Measurements from ENCODE around the gene CBLB.

Gene CBLB

GRCh38 chr3:105869861-105870755 is 1.3 kb upstream of the CBLB start:
- DNase-seq, result no peak

- no peak for DNase-seq
These were observed 670 bp upstream of the CBLB start for GRCh38 chr3:105869531-105869833.

- DNase-seq, result no peak
These were observed 426 bp downstream of the CBLB start for GRCh38 chr3:105868431-105868741.

GRCh38 chr3:105867712-105868430 is 941 bp downstream of the CBLB start:
- no peak for DNase-seq

GRCh38 chr3:105866656-105867653 is 1.9 kb downstream of the CBLB start:
- DNase-seq, result no peak

- no peak for DNase-seq
These were observed 2.9 kb downstream of the CBLB start for GRCh38 chr3:105865867-105866350.

- no peak for DNase-seq
These were observed 3.7 kb downstream of the CBLB start for GRCh38 chr3:105865016-105865623.

- no peak for DNase-seq
These were observed 4.6 kb downstream of the CBLB start for GRCh38 chr3:105864212-105864611.

- DNase-seq, result no peak
These were observed 5.2 kb downstream of the CBLB start for GRCh38 chr3:105863608-105864007.

GRCh38 chr3:105862217-105862616 is 6.6 kb downstream of the CBLB start:
- no peak for DNase-seq

GRCh38 chr3:105860641-105861040 is 8.2 kb downstream of the CBLB start:
- no peak for DNase-seq

- DNase-seq, result no peak
These were observed 10.8 kb downstream of the CBLB start for GRCh38 chr3:105858017-105858416.

- DNase-seq, result no peak
These were observed 11.2 kb downstream of the CBLB start for GRCh38 chr3:105857601-105858000.

GRCh38 chr3:105856605-105857004 is 12.2 kb downstream of the CBLB start:
- DNase-seq, result no peak

GRCh38 chr3:105853801-105854432 is 14.9 kb downstream of the CBLB start:
- DNase-seq, result no peak

- no peak for DNase-seq
These were observed 17.2 kb downstream of the CBLB start for GRCh38 chr3:105851582-105851981.

- no peak for DNase-seq
These were observed 17.6 kb downstream of the CBLB start for GRCh38 chr3:105851176-105851575.

GRCh38 chr3:105850593-105850992 is 18.2 kb downstream of the CBLB start:
- DNase-seq, result no peak

GRCh38 chr3:105848821-105849220 is 20.0 kb downstream of the CBLB start:
- no peak for DNase-seq

GRCh38 chr3:105847865-105848264 is 20.9 kb downstream of the CBLB start:
- no peak for DNase-seq

GRCh38 chr3:105847452-105847851 is 21.4 kb downstream of the CBLB start:
- no peak for DNase-seq

- no peak for DNase-seq
These were observed 22.0 kb downstream of the CBLB start for GRCh38 chr3:105846809-105847208.

Measured in NCI-H2107 (cell line).